ENCODE results near the gene PHF21A.

The PHF21A gene

GRCh38 chr11:46072172-46072964 lies 48.9 kb downstream of the PHF21A start:
- no peak for DNase-seq

- no peak for DNase-seq
These were observed 50.2 kb downstream of the PHF21A start for GRCh38 chr11:46071091-46071490.

- no peak for DNase-seq
These were observed 51.7 kb downstream of the PHF21A start for GRCh38 chr11:46069595-46069994.

- DNase-seq: no peak
These were observed 54.9 kb downstream of the PHF21A start for GRCh38 chr11:46066335-46066734.

GRCh38 chr11:46065681-46066080 lies 55.6 kb downstream of the PHF21A start:
- DNase-seq: no peak

- no peak for DNase-seq
These were observed 57.0 kb downstream of the PHF21A start for GRCh38 chr11:46064221-46064620.

- DNase-seq: no peak
These were observed 58.1 kb downstream of the PHF21A start for GRCh38 chr11:46063138-46063537.

- DNase-seq: no peak
These were observed 61.2 kb downstream of the PHF21A start for GRCh38 chr11:46060013-46060412.

GRCh38 chr11:46057489-46057888 lies 63.8 kb downstream of the PHF21A start:
- no peak for DNase-seq

- DNase-seq: no peak
These were observed 65.9 kb downstream of the PHF21A start for GRCh38 chr11:46055371-46055770.

- no peak for DNase-seq
These were observed 70.2 kb downstream of the PHF21A start for GRCh38 chr11:46051102-46051501.

GRCh38 chr11:46050662-46051061 lies 70.6 kb downstream of the PHF21A start:
- no peak for DNase-seq

- no peak for DNase-seq
These were observed 71.2 kb downstream of the PHF21A start for GRCh38 chr11:46050003-46050461.

GRCh38 chr11:46049325-46049897 lies 71.8 kb downstream of the PHF21A start:
- no peak for DNase-seq

GRCh38 chr11:46048198-46048597 lies 73.1 kb downstream of the PHF21A start:
- DNase-seq: no peak

- DNase-seq: no peak
These were observed 73.7 kb downstream of the PHF21A start for GRCh38 chr11:46047520-46047919.

- DNase-seq: no peak
These were observed 75.4 kb downstream of the PHF21A start for GRCh38 chr11:46045811-46046210.

GRCh38 chr11:46044601-46045000 lies 76.7 kb downstream of the PHF21A start:
- DNase-seq: no peak

GRCh38 chr11:46039990-46040389 lies 81.3 kb downstream of the PHF21A start:
- DNase-seq: no peak

GRCh38 chr11:46038529-46038928 lies 82.7 kb downstream of the PHF21A start:
- no peak for DNase-seq

GRCh38 chr11:46036969-46037368 lies 84.3 kb downstream of the PHF21A start:
- DNase-seq: no peak

GRCh38 chr11:46036009-46036408 lies 85.2 kb downstream of the PHF21A start:
- no peak for DNase-seq

GRCh38 chr11:46034041-46034440 lies 87.2 kb downstream of the PHF21A start:
- no peak for DNase-seq

GRCh38 chr11:46026606-46027293 lies 94.5 kb downstream of the PHF21A start:
- DNase-seq: no peak

All from activated CD4-positive, CD25-positive, alpha-beta regulatory T cell treated with anti-CD3 and anti-CD28 coated beads, Interleukin-2, amount 50 U/mL, for 72 hours (primary cell).